H9 (cell line): ENCODE measurements around the gene GLRA2. TPM values are rescaled to one million over a fixed set of nuclear protein-coding genes. Genes with fewer than 3 reads are reported as not detected.

Experiments
- DNase-seq: peaks from one replicate; pipeline ENCODE4 v3.0.0-alpha.2; 2017
- H2AFZ ChIP-seq: one replicate; pipeline ENCODE4 v1.6.1; 2013; ENCODE audit warnings: mild to moderate bottlenecking, low read length, control low read depth, moderate library complexity
- H2AK5ac ChIP-seq: 2 replicates; pipeline ENCODE4 v1.6.1; 2013; ENCODE audit warnings: low read length, control low read depth, mixed read lengths; ENCODE audit not compliant: insufficient read length
- H2BK120ac ChIP-seq: one replicate; pipeline ENCODE4 v1.6.1; 2013; ENCODE audit warnings: low read depth, mild to moderate bottlenecking, low read length, control low read depth, inconsistent platforms; ENCODE audit not compliant: poor library complexity, severe bottlenecking
- H2BK12ac ChIP-seq: 2 replicates; pipeline ENCODE4 v1.6.1; 2013; ENCODE audit warnings: low read length, control low read depth, mixed read lengths, low read depth; ENCODE audit not compliant: insufficient read length
- H2BK15ac ChIP-seq: 2 replicates; pipeline ENCODE4 v1.6.1; 2013; ENCODE audit warnings: low read depth, low read length, control low read depth
- H2BK20ac ChIP-seq: one replicate; pipeline ENCODE4 v1.6.1; 2013; ENCODE audit warnings: low read depth, mild to moderate bottlenecking, low read length, control low read depth, inconsistent platforms; ENCODE audit not compliant: poor library complexity, severe bottlenecking
- H2BK5ac ChIP-seq: 2 replicates; pipeline ENCODE4 v1.6.1; 2013; ENCODE audit warnings: low read length, control low read depth, mixed read lengths; ENCODE audit not compliant: insufficient read length
- H3K14ac ChIP-seq: 2 replicates; pipeline ENCODE4 v1.6.1; 2013; ENCODE audit warnings: low read length, control low read depth; ENCODE audit not compliant: insufficient read depth
- H3K18ac ChIP-seq: 2 replicates; pipeline ENCODE4 v1.6.1; 2013; ENCODE audit warnings: low read depth, mild to moderate bottlenecking, mixed read lengths, low read length, control low read depth; ENCODE audit not compliant: insufficient read length
- H3K23ac ChIP-seq: 2 replicates; pipeline ENCODE4 v1.6.1; 2013; ENCODE audit warnings: low read length, control low read depth, mixed read lengths, low read depth; ENCODE audit not compliant: insufficient read length
- H3K23me2 ChIP-seq: 2 replicates; pipeline ENCODE4 v1.6.1; 2013; ENCODE audit warnings: low read depth, mild to moderate bottlenecking, mixed read lengths, low read length, control low read depth; ENCODE audit not compliant: insufficient read length, poor library complexity, severe bottlenecking
- H3K27ac ChIP-seq: 2 replicates; pipeline ENCODE4 v1.5.1; 2013; ENCODE audit warnings: low read length, control low read depth, mixed read lengths, low read depth; ENCODE audit not compliant: insufficient read length
- H3K27me3 ChIP-seq: 2 replicates; pipeline ENCODE4 v1.6.1; 2013; ENCODE audit warnings: low read length, control low read depth, inconsistent platforms; ENCODE audit not compliant: insufficient read depth
- H3K4ac ChIP-seq: 2 replicates; pipeline ENCODE4 v1.6.1; 2013; ENCODE audit warnings: low read depth, mild to moderate bottlenecking, control low read depth, inconsistent platforms, low read length, moderate library complexity
- H3K4me1 ChIP-seq: 2 replicates; pipeline ENCODE4 v1.6.1; 2013; ENCODE audit warnings: low read length, control low read depth, inconsistent platforms; ENCODE audit not compliant: insufficient read depth
- H3K4me2 ChIP-seq: 2 replicates; pipeline ENCODE4 v1.6.1; 2013; ENCODE audit warnings: low read length, control low read depth, mixed read lengths; ENCODE audit not compliant: insufficient read length, insufficient read depth
- H3K56ac ChIP-seq: 2 replicates; pipeline ENCODE4 v1.6.1; 2013; ENCODE audit warnings: low read depth, mild to moderate bottlenecking, mixed read lengths, low read length, control low read depth; ENCODE audit not compliant: insufficient read length
- H3K79me1 ChIP-seq: 2 replicates; pipeline ENCODE4 v1.6.1; 2013; ENCODE audit warnings: low read depth, mild to moderate bottlenecking, moderate library complexity, low read length, control low read depth, inconsistent platforms; ENCODE audit not compliant: insufficient read depth, poor library complexity, severe bottlenecking
- H3K79me2 ChIP-seq: 2 replicates; pipeline ENCODE4 v1.6.1; 2013; ENCODE audit warnings: low read length, control low read depth, inconsistent platforms; ENCODE audit not compliant: insufficient read depth
- H3K9ac ChIP-seq: 2 replicates; pipeline ENCODE4 v1.6.1; 2013; ENCODE audit warnings: low read length, control low read depth, mixed read lengths; ENCODE audit not compliant: insufficient read length; ENCODE audit errors: extremely low read depth
- H3K9me3 ChIP-seq: one replicate; pipeline ENCODE4 v1.6.1; 2013; ENCODE audit warnings: low read depth, low read length, inconsistent platforms; ENCODE audit not compliant: control insufficient read depth
- H3T11ph ChIP-seq: one replicate; pipeline ENCODE4 v1.6.1; 2013; ENCODE audit warnings: mild to moderate bottlenecking, low read length, control low read depth, inconsistent platforms
- H4K20me1 ChIP-seq: one replicate; pipeline ENCODE4 v1.6.1; 2013; ENCODE audit not compliant: control insufficient read depth, insufficient read length, insufficient read depth
- H4K5ac ChIP-seq: 2 replicates; pipeline ENCODE4 v1.6.1; 2013; ENCODE audit warnings: low read depth, mild to moderate bottlenecking, mixed read lengths, low read length, control low read depth; ENCODE audit not compliant: insufficient read length
- H4K8ac ChIP-seq: replicated peaks from 2 replicates; pipeline ENCODE4 v1.6.1; 2013; ENCODE audit warnings: low read length, control low read depth, mixed read lengths, low read depth; ENCODE audit not compliant: insufficient read length
- H4K91ac ChIP-seq: 2 replicates; pipeline ENCODE4 v1.6.1; 2013; ENCODE audit warnings: low read depth, mild to moderate bottlenecking, moderate library complexity, mixed read lengths, low read length, control low read depth; ENCODE audit not compliant: insufficient read length
- H3K27ac Mint-ChIP-seq, 3 experiments: 2 replicates in 2 of 3; 3 replicates in 1 of 3; pipeline ENCODE4 v1.8.0; 2020 to 2021; ENCODE audit warnings: mixed read lengths in 3 of 3, mild to moderate bottlenecking in 1 of 3, moderate library complexity in 1 of 3
- H3K27me3 Mint-ChIP-seq: 2 replicates; pipeline ENCODE4 v1.8.0; 2021; ENCODE audit warnings: low read depth, mild to moderate bottlenecking, moderate library complexity, mixed read lengths
- H3K36me3 Mint-ChIP-seq, 3 experiments: 2 replicates in 2 of 3; 3 replicates in 1 of 3; pipeline ENCODE4 v1.8.0; 2020 to 2021; ENCODE audit warnings: low read depth in 3 of 3, mixed read lengths in 3 of 3; ENCODE audit not compliant: insufficient read depth in 1 of 3
- H3K4me1 Mint-ChIP-seq, 2 experiments: 2 replicates each; pipeline ENCODE4 v1.8.0; 2020; ENCODE audit warnings: mixed read lengths in 2 of 2
- H3K4me3 Mint-ChIP-seq, 2 experiments: 2 replicates in 1 of 2; 3 replicates in 1 of 2; pipeline ENCODE4 v1.8.0; 2020 to 2021; ENCODE audit warnings: mild to moderate bottlenecking in 2 of 2, mixed read lengths in 2 of 2, moderate library complexity in 1 of 2
- H3K9me3 Mint-ChIP-seq, 2 experiments: 2 replicates in 1 of 2; 3 replicates in 1 of 2; pipeline ENCODE4 v1.8.0; 2020; ENCODE audit warnings: mild to moderate bottlenecking in 2 of 2, mixed read lengths in 2 of 2, moderate library complexity in 1 of 2
- CTCF ChIP-seq: fragments of 200-600 bp; sonication (generic); conservative IDR thresholded peaks from 3 replicates; pipeline ENCODE4 v1.8.0; 2021; ENCODE audit warnings: antibody characterized with exemption, mild to moderate bottlenecking
- WGBS: extraction: QIAGEN DNeasy Blood & Tissue Kit; methylation state at CpG from one replicate; pipeline ENCODE4 v1.1.7; 2013; ENCODE audit warnings: missing lambda C conversion rate, low lambda C conversion rate, mixed read lengths; ENCODE audit not compliant: insufficient read length; ENCODE audit errors: extremely low coverage; 5-methylcytosine and 5-hydroxymethylcytosine counted together
- total RNA-seq: library from RNA; stranded (reverse); gene quantifications from 2 replicates; pipeline ENCODE4 v1.2.1, GENCODE V29; 2021

GLRA2 gene
- total RNA-seq, 1 experiment from 2014 or later = not detected

DNA sequence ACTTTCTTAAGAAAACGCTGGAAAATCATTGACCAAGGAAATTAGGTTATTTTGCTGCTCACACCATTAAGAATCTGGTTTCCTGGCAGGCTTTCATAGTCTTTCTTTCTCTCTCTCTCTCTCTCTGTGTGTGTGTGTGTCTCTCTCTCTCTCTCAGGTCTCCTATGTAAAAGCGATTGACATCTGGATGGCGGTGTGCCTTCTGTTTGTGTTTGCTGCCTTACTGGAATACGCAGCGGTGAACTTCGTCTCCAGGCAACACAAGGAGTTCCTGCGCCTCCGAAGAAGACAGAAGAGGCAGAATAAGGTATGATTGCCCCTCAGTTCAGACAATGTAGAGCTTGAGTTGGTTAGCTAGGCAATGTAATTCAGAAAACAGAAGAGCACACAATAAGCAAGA lies 161.2 kb downstream of the GLRA2 start:
- Histone ChIP-seq H3K9ac (no peak overlapping the region), H4K5ac (no peak overlapping the region), H2BK15ac (no peak overlapping the region), H3K4me1 (no peaks in the 10 kb centered on the region), H3K4me2 (no peak overlapping the region), H2BK20ac (no peak overlapping the region), H4K8ac (no peak overlapping the region), H3K9me3 (peaks cover 11% of the 10 kb centered on the region), H3K14ac (no peak overlapping the region), H4K20me1 (no peaks in the 10 kb centered on the region), H3K79me2 (no peaks in the 10 kb centered on the region), H3K4ac (no peak overlapping the region), H2AK5ac (no peak overlapping the region), H3K79me1 (no peaks in the 10 kb centered on the region), H3T11ph (no peak overlapping the region), H2AFZ (no peak overlapping the region), H3K27ac (no peak overlapping the region), H2BK120ac (no peak overlapping the region), H2BK5ac (no peak overlapping the region), H3K23ac (no peak overlapping the region), H3K18ac (no peak overlapping the region), H3K23me2 (no peaks in the 10 kb centered on the region), H3K27me3 (no peaks in the 10 kb centered on the region), H3K56ac (no peak overlapping the region), H2BK12ac (no peak overlapping the region), H4K91ac (no peak overlapping the region)
- DNase-seq = no peak
- Mint-ChIP-seq H3K4me1 (no peaks in the 10 kb centered on the region), H3K36me3 (peaks cover 20 to 28% (median 23%) of the 10 kb centered on the region in 3 experiments; a peak in 6 of 7 replicates), H3K4me3 (no peak overlapping the region), H3K9me3 (peaks cover 70 to 78% of the 10 kb centered on the region in 2 experiments), H3K27ac (no peak overlapping the region), H3K27me3 (no peaks in the 10 kb centered on the region; the same call in 1 of the 2 replicates)
- WGBS = no CpG with 5 or more reads among the region's 8 CpGs
- TF ChIP-seq CTCF = no peak
